Stimulated activated CD8-positive, alpha-beta memory T cell treated with anti-CD3 and anti-CD28 coated beads, Interleukin-15, amount 100 ng/mL, for 24 hours (primary cell): Measurements from ENCODE around the gene KNDC1.
"Not testable (repeated sequence)": the region's sequence is repeated elsewhere in the genome, so short reads cannot be mapped to it uniquely, and the experiment has no call there.

ENCODE experiments used
- DNase-seq: peaks from one replicate; pipeline ENCODE4 v3.0.0-alpha.2; 2020; ENCODE audit warnings: low read depth

Gene KNDC1

GRCh38 chr10:133259602-133259989, 99.6 kb downstream of the KNDC1 start:
- no peak for DNase-seq

GRCh38 chr10:133260895-133261725, 101.1 kb downstream of the KNDC1 start:
- no peak for DNase-seq

GRCh38 chr10:133261726-133262325, 101.8 kb downstream of the KNDC1 start:
- peak; percentile 69 for DNase-seq

GRCh38 chr10:133262696-133263095, 102.7 kb downstream of the KNDC1 start:
- DNase-seq, result no peak

- no peak for DNase-seq
These were observed 103.7 kb downstream of the KNDC1 start for GRCh38 chr10:133263674-133264073.

- no peak for DNase-seq
These were observed 104.4 kb downstream of the KNDC1 start for GRCh38 chr10:133264461-133264860.

- not testable (repeated sequence) for DNase-seq
These were observed 105.0 kb downstream of the KNDC1 start for GRCh38 chr10:133265052-133265451.

- DNase-seq, result no peak
These were observed 106.2 kb downstream of the KNDC1 start for GRCh38 chr10:133266056-133266795.

- no peak for DNase-seq
These were observed 107.3 kb downstream of the KNDC1 start for GRCh38 chr10:133267293-133267692.

GRCh38 chr10:133267829-133268228, 107.8 kb downstream of the KNDC1 start:
- no peak for DNase-seq

GRCh38 chr10:133268532-133268931, 108.5 kb downstream of the KNDC1 start:
- DNase-seq, result no peak

- no peak for DNase-seq
These were observed 109.3 kb downstream of the KNDC1 start for GRCh38 chr10:133269367-133269766.

- DNase-seq, result no peak
These were observed 110.2 kb downstream of the KNDC1 start for GRCh38 chr10:133270204-133270603.

- no peak for DNase-seq
These were observed 110.8 kb downstream of the KNDC1 start for GRCh38 chr10:133270773-133271297.

GRCh38 chr10:133271521-133272300, 111.7 kb downstream of the KNDC1 start:
- no peak for DNase-seq

GRCh38 chr10:133272301-133272963, 112.4 kb downstream of the KNDC1 start:
- no peak for DNase-seq

GRCh38 chr10:133272964-133273420, 113.0 kb downstream of the KNDC1 start:
- no peak for DNase-seq

- DNase-seq, result no peak
These were observed 113.6 kb downstream of the KNDC1 start for GRCh38 chr10:133273534-133274143.

GRCh38 chr10:133274751-133275683, 115.0 kb downstream of the KNDC1 start:
- DNase-seq, result no peak

- no peak for DNase-seq
These were observed 115.7 kb downstream of the KNDC1 start for GRCh38 chr10:133275684-133276092.
